ENCODE results near the gene ZNF343. TPM values are rescaled to one million over a fixed set of nuclear protein-coding genes. Genes with fewer than 3 reads are reported as not detected.

The ZNF343 gene
- total RNA-seq, 3 donors from 2014 or later (not counting 1 experiment from before 2014, with no cell fraction given) = 8.1 to 12.3 (median 8.6) TPM

DNA sequence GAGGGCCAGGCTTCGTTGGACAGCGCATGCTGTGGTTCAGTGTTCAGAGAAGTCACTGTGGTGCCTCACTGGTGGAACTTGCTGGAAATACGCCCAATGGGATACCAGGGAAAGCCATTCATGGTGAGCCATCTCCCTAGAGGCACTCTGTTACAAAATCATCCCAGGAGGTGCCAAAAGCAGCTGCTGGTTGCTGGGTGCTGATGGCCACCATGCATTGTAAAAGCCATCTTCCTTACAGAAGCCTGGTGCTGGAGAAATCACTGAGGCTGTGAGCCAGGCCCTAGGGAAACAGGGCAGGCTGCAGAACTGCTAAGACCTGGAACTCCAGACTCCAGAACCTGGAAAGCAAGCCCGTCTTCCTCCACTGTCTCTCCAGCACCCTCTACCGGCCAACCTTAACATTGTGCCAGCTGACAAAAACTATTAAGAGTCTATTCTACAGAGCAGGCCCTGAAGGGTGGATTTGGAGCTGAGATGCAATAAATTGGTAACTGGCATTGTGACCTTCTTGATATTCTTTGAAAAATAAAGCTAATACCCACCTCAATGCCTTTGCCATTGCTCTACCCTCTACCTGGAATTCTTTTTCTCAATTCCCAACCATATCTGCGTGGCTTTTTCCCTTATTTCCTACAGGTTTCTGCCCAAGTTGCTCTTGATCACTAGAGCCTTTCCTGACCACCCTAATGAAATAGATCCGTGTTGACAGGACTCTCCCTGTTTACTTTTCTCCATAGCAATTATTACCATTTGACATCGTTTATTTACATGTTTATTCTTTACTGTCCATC lies 56.6 kb downstream of the ZNF343 start:
- Histone ChIP-seq H3K36me3 (ENCODE audit: control insufficient read depth, insufficient read depth, low read length) (no peaks in the 10 kb centered on the region), H3K27ac (ENCODE audit: low read length) (no peak overlapping the region), H3K9me3 (ENCODE audit: control insufficient read depth, insufficient read depth, low read length) (no peaks in the 10 kb centered on the region), H3K4me1 (ENCODE audit: control insufficient read depth, insufficient read depth, low read length) (no peaks in the 10 kb centered on the region), H3K4me3 (ENCODE audit: low read length) (no peak overlapping the region), H3K27me3 (ENCODE audit: control insufficient read depth, insufficient read depth, low read length) (no peaks in the 10 kb centered on the region)
- TF ChIP-seq CTCF (IDR thresholded peaks at IDR 0.05) = peak; percentile 76
- 58% methylated on average over 8 of the region's 8 CpGs for WGBS (ENCODE audit: insufficient coverage)
- peaks cover 13 to 19% of the 10 kb centered on the region in 2 donors for H3K4me1 Mint-ChIP-seq
- H3K9me3 Mint-ChIP-seq = no peaks in the 10 kb centered on the region
- DNase-seq (peak; percentile 48 to 77), ATAC-seq (peak; percentile 70 to 79 (median 72))
- no peak overlapping the region for H3K4me3 Mint-ChIP-seq
- no peak overlapping the region for H3K27ac Mint-ChIP-seq
- H3K36me3 Mint-ChIP-seq = no peaks in the 10 kb centered on the region
- intact Hi-C loops (cut with micrococcal nuclease) = no loop called here
- no peaks in the 10 kb centered on the region for H3K27me3 Mint-ChIP-seq (ENCODE audit: low read depth in 2 of 2)

- Histone ChIP-seq H3K36me3 (ENCODE audit: control insufficient read depth, insufficient read depth, low read length) (no peaks in the 10 kb centered on the region), H3K27ac (ENCODE audit: low read length) (no peak overlapping the region), H3K27me3 (ENCODE audit: control insufficient read depth, insufficient read depth, low read length) (no peaks in the 10 kb centered on the region), H3K4me3 (ENCODE audit: low read length) (no peak overlapping the region), H3K9me3 (ENCODE audit: control insufficient read depth, insufficient read depth, low read length) (no peaks in the 10 kb centered on the region), H3K4me1 (ENCODE audit: control insufficient read depth, insufficient read depth, low read length) (no peaks in the 10 kb centered on the region)
- peak overlapping the region in 1 of 2 donors; percentile 6 for H3K27ac Mint-ChIP-seq
- peaks cover 13 to 19% of the 10 kb centered on the region in 2 donors for H3K4me1 Mint-ChIP-seq
- no peaks in the 10 kb centered on the region for H3K27me3 Mint-ChIP-seq (ENCODE audit: low read depth in 2 of 2)
- DNase-seq (no peak), ATAC-seq (no peak)
- 89% methylated on average over 5 of the region's 5 CpGs for WGBS (ENCODE audit: insufficient coverage)
- H3K9me3 Mint-ChIP-seq = no peaks in the 10 kb centered on the region
- TF ChIP-seq CTCF (IDR thresholded peaks at IDR 0.05) = no peak
- H3K4me3 Mint-ChIP-seq = no peak overlapping the region
- no peaks in the 10 kb centered on the region for H3K36me3 Mint-ChIP-seq
- intact Hi-C loops (cut with micrococcal nuclease) = no loop called here
Observed at GRCh38 chr20:2451422-2451821, 57.3 kb downstream of the ZNF343 start.

GRCh38 chr20:2449386-2449785 lies 59.3 kb downstream of the ZNF343 start:
- no peak overlapping the region for H3K27ac Mint-ChIP-seq
- intact Hi-C loops (cut with micrococcal nuclease) = no loop called here
- no peak for TF ChIP-seq CTCF (IDR thresholded peaks at IDR 0.05)
- no peak overlapping the region for H3K27ac ChIP-seq (ENCODE audit: low read length)
- WGBS (ENCODE audit: insufficient coverage) = no CpG with 5 or more reads among the region's 1 CpG
- H3K4me3 ChIP-seq (ENCODE audit: low read length) = no peak overlapping the region
- ATAC-seq (peak in 1 of 3 donors; percentile 30), DNase-seq (no peak)
- no peaks in the 10 kb centered on the region for H3K36me3 ChIP-seq (ENCODE audit: control insufficient read depth, insufficient read depth, low read length)
- peaks cover 0 to 2% of the 10 kb centered on the region in 2 donors for H3K9me3 Mint-ChIP-seq
- no peaks in the 10 kb centered on the region for H3K36me3 Mint-ChIP-seq
- peaks cover 0 to 6% of the 10 kb centered on the region in 2 donors for H3K27me3 Mint-ChIP-seq (ENCODE audit: low read depth in 2 of 2)
- peaks cover 13 to 19% of the 10 kb centered on the region in 2 donors for H3K4me1 Mint-ChIP-seq
- no peaks in the 10 kb centered on the region for H3K9me3 ChIP-seq (ENCODE audit: control insufficient read depth, insufficient read depth, low read length)
- H3K4me1 ChIP-seq (ENCODE audit: control insufficient read depth, insufficient read depth, low read length) = no peaks in the 10 kb centered on the region
- H3K27me3 ChIP-seq (ENCODE audit: control insufficient read depth, insufficient read depth, low read length) = no peaks in the 10 kb centered on the region
- H3K4me3 Mint-ChIP-seq = no peak overlapping the region

Measured in natural killer cell (primary cell).